ENCODE measurements around the gene RTN3. TPM values are rescaled to one million over a fixed set of nuclear protein-coding genes. Genes with fewer than 3 reads are reported as not detected.
"Not testable (repeated sequence)": the region's sequence is repeated elsewhere in the genome, so short reads cannot be mapped to it uniquely, and the experiment has no call there.

RTN3 gene
- total RNA-seq = 10 to 100 TPM; 75.6 to 81.6 TPM
- polyA plus RNA-seq (ENCODE audit: insufficient read depth, low read depth, low replicate concordance) = 103 TPM
- long read RNA-seq, donor 1, transcript RTN3-208 (7 exons, 2,532 nt) = major isoform, 75 of 107 reads
- long read RNA-seq, donor 1, partial matches to known transcripts = 21 of 107 reads
- long read RNA-seq, donor 1, other reads (novel, unspliced or antisense) = 8 of 107 reads
- long read RNA-seq, donor 2, transcript RTN3-208 (7 exons, 2,532 nt) = major isoform, 47 of 144 reads
- long read RNA-seq, donor 2, partial matches to known transcripts = 96 of 144 reads
- long read RNA-seq, donor 2, other reads (novel, unspliced or antisense) = 0 of 144 reads

GRCh38 chr11:63681321-63682065 lies at the start of gene RTN3:
TSS of gene RTN3 (plus strand) at chr11:63681500. CDS start at chr11:63681637, 137 bp downstream.
- Histone ChIP-seq H3K9me3 (no peaks in the 10 kb centered on the region), H3K27me3 (no peaks in the 10 kb centered on the region), H3K4me1 (peaks cover 5% of the 10 kb centered on the region), H3K27ac (peak within 1 kb of the TSS; percentile 91 to 99), H3K4me3 (peak within 1 kb of the TSS; percentile 94 to 95), H3K36me3 (ENCODE audit: low read depth, missing control alignments) (no peaks in the 10 kb centered on the region)
- TF ChIP-seq CTCF (IDR thresholded peaks at IDR 0.05) (peak in 2 of 3 experiments; percentile 17 to 48), POLR2A (IDR thresholded peaks at IDR 0.05) (peak; percentile 79)
- 0% methylated on average over 25 to 71 of the region's 74 CpGs for WGBS, 2 donors
- intact Hi-C loops (cut with DNase I; ENCODE audit: low total_unique reads) = no loop called here
- peak; percentile 96 for DNase-seq

- DNase-seq = peak; percentile 76
- Histone ChIP-seq H3K9me3 (no peaks in the 10 kb centered on the region), H3K36me3 (ENCODE audit: low read depth, missing control alignments) (no peaks in the 10 kb centered on the region), H3K27ac (no peak overlapping the region), H3K4me3 (no peak overlapping the region), H3K27me3 (no peaks in the 10 kb centered on the region), H3K4me1 (peaks cover 4% of the 10 kb centered on the region)
- WGBS, 2 donors = 59 to 72% methylated on average over 10 of the region's 10 CpGs
- intact Hi-C loops (cut with DNase I; ENCODE audit: low total_unique reads) = loop anchor here (10.0 kb wide), 1 partner anchor 151 kb away; no protein-coding TSS in a partner anchor
- TF ChIP-seq CTCF (IDR thresholded peaks at IDR 0.05) (peak; percentile 64 to 80 (median 66)), POLR2A (IDR thresholded peaks at IDR 0.05) (no peak)
Observed at GRCh38 chr11:63635762-63636465, 45.4 kb upstream of the RTN3 start.

GRCh38 chr11:63638436-63638835 lies 42.9 kb upstream of the RTN3 start:
- intact Hi-C loops (cut with DNase I; ENCODE audit: low total_unique reads) = loop anchor here (10.0 kb wide), 1 partner anchor 154 kb away; no protein-coding TSS in a partner anchor
- 95 to 96% methylated on average over 8 of the region's 8 CpGs for WGBS, 2 donors
- H3K36me3 ChIP-seq (ENCODE audit: low read depth, missing control alignments) = not testable (repeated sequence)

GRCh38 chr11:63639199-63639832 lies 42.0 kb upstream of the RTN3 start:
- no peak for DNase-seq
- intact Hi-C loops (cut with DNase I; ENCODE audit: low total_unique reads) = loop anchor here (10.0 kb wide), 1 partner anchor 155 kb away; no protein-coding TSS in a partner anchor
- no peaks in the 10 kb centered on the region for H3K4me1 ChIP-seq
- H3K36me3 ChIP-seq (ENCODE audit: low read depth, missing control alignments) = no peaks in the 10 kb centered on the region
- no peaks in the 10 kb centered on the region for H3K9me3 ChIP-seq
- no peaks in the 10 kb centered on the region for H3K27me3 ChIP-seq
- H3K27ac ChIP-seq = no peak overlapping the region
- 69 to 78% methylated on average over 3 of the region's 3 CpGs for WGBS, 2 donors
- no peak overlapping the region for H3K4me3 ChIP-seq
- TF ChIP-seq POLR2A (IDR thresholded peaks at IDR 0.05) (no peak), CTCF (IDR thresholded peaks at IDR 0.05) (peak in 2 of 3 experiments; percentile 33 to 57)

More at GRCh38 chr11:63638436-63638835, 42.9 kb upstream of the RTN3 start:
- H3K27ac ChIP-seq, H3K27me3 ChIP-seq, DNase-seq, H3K9me3 ChIP-seq, H3K4me1 ChIP-seq, H3K4me3 ChIP-seq: not testable (repeated sequence)
